WTC11 (cell line): ENCODE results near the gene FSD2. TPM values are rescaled to one million over a fixed set of nuclear protein-coding genes. Genes with fewer than 3 reads are reported as not detected.

Experiments
- ATF2 ChIP-seq: sonication (generic); formaldehyde crosslinking; IDR thresholded peaks from 2 replicates; pipeline ENCODE4 v1.8.1; 2022; ENCODE audit warnings: low read depth, missing genetic modification reagents, borderline replicate concordance
- CBFB ChIP-seq: sonication (generic); formaldehyde crosslinking; IDR thresholded peaks from 2 replicates; pipeline ENCODE4 v1.8.1; 2022; ENCODE audit warnings: mild to moderate bottlenecking, low read depth, missing genetic modification reagents
- ELF4 ChIP-seq: sonication (generic); formaldehyde crosslinking; IDR thresholded peaks from 2 replicates; pipeline ENCODE4 v1.8.1; 2022; ENCODE audit warnings: low read depth, mild to moderate bottlenecking, moderate library complexity, missing genetic modification reagents
- ESRRA ChIP-seq: sonication (generic); formaldehyde crosslinking; IDR thresholded peaks from 2 replicates; pipeline ENCODE4 v1.8.1; 2022; ENCODE audit warnings: mild to moderate bottlenecking, missing genetic modification reagents, borderline replicate concordance
- ETV6 ChIP-seq: sonication (generic); formaldehyde crosslinking; IDR thresholded peaks from 2 replicates; pipeline ENCODE4 v1.8.1; 2022; ENCODE audit warnings: mild to moderate bottlenecking, missing genetic modification reagents
- FOXP1 ChIP-seq: sonication (generic); formaldehyde crosslinking; IDR thresholded peaks from 2 replicates; pipeline ENCODE4 v1.8.0; 2022; ENCODE audit warnings: missing genetic modification reagents, mild to moderate bottlenecking, moderate library complexity, borderline replicate concordance
- IRF1 ChIP-seq: sonication (generic); formaldehyde crosslinking; IDR thresholded peaks from 2 replicates; pipeline ENCODE4 v1.8.0; 2023; ENCODE audit warnings: missing genetic modification reagents
- JUN ChIP-seq: sonication (generic); formaldehyde crosslinking; IDR thresholded peaks from 2 replicates; pipeline ENCODE4 v1.8.0; 2023; ENCODE audit warnings: mild to moderate bottlenecking, missing genetic modification reagents
- SMAD3 ChIP-seq: sonication (generic); formaldehyde crosslinking; IDR thresholded peaks from 2 replicates; pipeline ENCODE4 v1.8.0; 2022; ENCODE audit warnings: missing genetic modification reagents, mild to moderate bottlenecking, borderline replicate concordance
- SOX15 ChIP-seq: fragments of 250-450 bp; sonication (Bioruptor Pico); IDR thresholded peaks from 2 replicates; pipeline ENCODE4 v1.9.0; 2021; ENCODE audit warnings: mild to moderate bottlenecking
- TCF7 ChIP-seq: sonication (generic); formaldehyde crosslinking; IDR thresholded peaks from 2 replicates; pipeline ENCODE4 v1.8.0; 2022; ENCODE audit warnings: mild to moderate bottlenecking, low read depth, missing genetic modification reagents, moderate library complexity
- ZBTB21 ChIP-seq: sonication (generic); formaldehyde crosslinking; IDR thresholded peaks from 2 replicates; pipeline ENCODE4 v1.8.1; 2023; ENCODE audit warnings: mild to moderate bottlenecking, missing genetic modification reagents, borderline replicate concordance
- ZNF121 ChIP-seq: sonication (generic); formaldehyde crosslinking; IDR thresholded peaks from 2 replicates; pipeline ENCODE4 v1.8.0; 2023; ENCODE audit warnings: missing genetic modification reagents
- ZNF263 ChIP-seq: sonication (generic); formaldehyde crosslinking; IDR thresholded peaks from 2 replicates; pipeline ENCODE4 v1.8.1; 2022; ENCODE audit warnings: low read depth, mild to moderate bottlenecking, moderate library complexity, missing genetic modification reagents
- total RNA-seq: library from RNA; stranded (reverse); gene quantifications from 3 replicates; pipeline ENCODE4 v1.2.3, GENCODE V29; 2021
- TF ChIP-seq, protein P1 (sequence below): sonication (generic); formaldehyde crosslinking; IDR thresholded peaks from 2 replicates; pipeline ENCODE4 v1.8.1; 2023; ENCODE audit warnings: mild to moderate bottlenecking, moderate library complexity, missing genetic modification reagents
- TF ChIP-seq, protein P2 (sequence below): sonication (generic); formaldehyde crosslinking; IDR thresholded peaks from 2 replicates; pipeline ENCODE4 v1.8.1; 2022; ENCODE audit warnings: mild to moderate bottlenecking, moderate library complexity, missing genetic modification reagents
- TF ChIP-seq, protein P3 (sequence below): sonication (generic); formaldehyde crosslinking; IDR thresholded peaks from 2 replicates; pipeline ENCODE4 v1.8.0; 2022; ENCODE audit warnings: mild to moderate bottlenecking, missing genetic modification reagents
- TF ChIP-seq, protein P4 (sequence below): sonication (generic); formaldehyde crosslinking; IDR thresholded peaks from 2 replicates; pipeline ENCODE4 v1.8.0; 2023; ENCODE audit warnings: missing genetic modification reagents, mild to moderate bottlenecking, borderline replicate concordance

Gene FSD2
- total RNA-seq, 1 experiment from 2014 or later = not detected

DNA sequence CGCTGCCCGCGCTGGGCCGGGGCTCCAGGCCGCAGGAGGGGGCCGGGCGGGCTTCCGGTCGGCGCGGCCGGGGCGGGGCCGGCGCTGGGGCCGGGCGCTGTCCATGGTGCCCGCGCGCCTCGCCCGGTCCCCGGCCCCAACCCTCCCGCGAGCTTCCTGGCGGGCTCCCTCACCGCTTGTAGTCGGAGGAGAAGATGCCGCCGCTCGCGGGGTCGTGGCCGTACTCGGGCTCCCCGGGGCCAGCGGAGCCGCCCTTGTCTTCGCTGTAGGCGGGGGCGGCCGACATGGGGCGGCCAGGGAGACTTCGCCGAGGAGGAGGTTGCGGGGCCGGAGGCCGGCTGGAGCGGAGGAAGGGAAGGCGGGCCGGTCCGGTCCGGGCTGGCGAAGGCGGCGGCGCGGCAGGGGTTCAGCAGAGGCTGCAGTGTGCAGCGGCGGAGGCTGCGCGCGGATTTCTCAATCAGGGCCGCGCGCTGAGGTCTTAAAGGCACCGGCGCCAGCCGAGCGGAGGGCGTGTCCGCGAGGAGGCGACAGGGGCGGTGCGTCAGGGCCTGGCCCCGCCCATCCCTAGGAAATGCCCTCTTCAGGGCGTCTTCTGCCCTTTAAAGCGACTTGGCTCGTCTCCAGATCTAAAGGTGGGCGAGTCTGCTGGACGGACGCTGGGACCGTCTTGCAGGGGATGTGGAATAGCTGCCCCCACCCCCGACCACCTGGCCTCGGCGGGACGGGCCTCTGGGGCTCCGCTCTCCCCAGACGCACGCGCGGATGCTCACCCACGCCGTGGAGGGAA, 96.3 kb downstream of the FSD2 start, which contains the start of gene AP3B2 (continued):
- TF ChIP-seq, protein P1, sequence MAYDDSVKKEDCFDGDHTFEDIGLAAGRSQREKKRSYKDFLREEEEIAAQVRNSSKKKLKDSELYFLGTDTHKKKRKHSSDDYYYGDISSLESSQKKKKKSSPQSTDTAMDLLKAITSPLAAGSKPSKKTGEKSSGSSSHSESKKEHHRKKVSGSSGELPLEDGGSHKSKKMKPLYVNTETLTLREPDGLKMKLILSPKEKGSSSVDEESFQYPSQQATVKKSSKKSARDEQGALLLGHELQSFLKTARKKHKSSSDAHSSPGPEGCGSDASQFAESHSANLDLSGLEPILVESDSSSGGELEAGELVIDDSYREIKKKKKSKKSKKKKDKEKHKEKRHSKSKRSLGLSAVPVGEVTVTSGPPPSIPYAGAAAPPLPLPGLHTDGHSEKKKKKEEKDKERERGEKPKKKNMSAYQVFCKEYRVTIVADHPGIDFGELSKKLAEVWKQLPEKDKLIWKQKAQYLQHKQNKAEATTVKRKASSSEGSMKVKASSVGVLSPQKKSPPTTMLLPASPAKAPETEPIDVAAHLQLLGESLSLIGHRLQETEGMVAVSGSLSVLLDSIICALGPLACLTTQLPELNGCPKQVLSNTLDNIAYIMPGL = peak; percentile 72; the same call in 1 of the 2 replicates
- TF ChIP-seq CBFB (CRISPR knock-in tag) (peak; percentile 88; the same call in 1 of the 2 replicates), JUN (CRISPR knock-in tag) (peak; percentile 40; the same call in 1 of the 2 replicates), ATF2 (no peak), SOX15 (CRISPR knock-in tag) (no peak), ESRRA (CRISPR knock-in tag) (peak; percentile 77), ELF4 (CRISPR knock-in tag) (0 out of 2 replicates have a peak, but pooled peaks have one; percentile 56), ZNF121 (CRISPR knock-in tag) (no peak), IRF1 (CRISPR knock-in tag) (0 out of 2 replicates have a peak, but pooled peaks have one; percentile 67), TCF7 (0 out of 2 replicates have a peak, but pooled peaks have one; percentile 77), ZBTB21 (CRISPR knock-in tag) (0 out of 2 replicates have a peak, but pooled peaks have one; percentile 76), ZNF263 (CRISPR knock-in tag) (peak; percentile 45; the same call in 1 of the 2 replicates), SMAD3 (CRISPR knock-in tag) (peak; percentile 7), FOXP1 (peak; percentile 93; the same call in 1 of the 2 replicates), ETV6 (CRISPR knock-in tag) (0 out of 2 replicates have a peak, but pooled peaks have one; percentile 17)
- TF ChIP-seq, protein P2, sequence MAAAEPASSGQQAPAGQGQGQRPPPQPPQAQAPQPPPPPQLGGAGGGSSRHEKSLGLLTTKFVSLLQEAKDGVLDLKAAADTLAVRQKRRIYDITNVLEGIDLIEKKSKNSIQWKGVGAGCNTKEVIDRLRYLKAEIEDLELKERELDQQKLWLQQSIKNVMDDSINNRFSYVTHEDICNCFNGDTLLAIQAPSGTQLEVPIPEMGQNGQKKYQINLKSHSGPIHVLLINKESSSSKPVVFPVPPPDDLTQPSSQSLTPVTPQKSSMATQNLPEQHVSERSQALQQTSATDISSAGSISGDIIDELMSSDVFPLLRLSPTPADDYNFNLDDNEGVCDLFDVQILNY (CRISPR knock-in tag) = peak; percentile 60
- TF ChIP-seq, protein P3, sequence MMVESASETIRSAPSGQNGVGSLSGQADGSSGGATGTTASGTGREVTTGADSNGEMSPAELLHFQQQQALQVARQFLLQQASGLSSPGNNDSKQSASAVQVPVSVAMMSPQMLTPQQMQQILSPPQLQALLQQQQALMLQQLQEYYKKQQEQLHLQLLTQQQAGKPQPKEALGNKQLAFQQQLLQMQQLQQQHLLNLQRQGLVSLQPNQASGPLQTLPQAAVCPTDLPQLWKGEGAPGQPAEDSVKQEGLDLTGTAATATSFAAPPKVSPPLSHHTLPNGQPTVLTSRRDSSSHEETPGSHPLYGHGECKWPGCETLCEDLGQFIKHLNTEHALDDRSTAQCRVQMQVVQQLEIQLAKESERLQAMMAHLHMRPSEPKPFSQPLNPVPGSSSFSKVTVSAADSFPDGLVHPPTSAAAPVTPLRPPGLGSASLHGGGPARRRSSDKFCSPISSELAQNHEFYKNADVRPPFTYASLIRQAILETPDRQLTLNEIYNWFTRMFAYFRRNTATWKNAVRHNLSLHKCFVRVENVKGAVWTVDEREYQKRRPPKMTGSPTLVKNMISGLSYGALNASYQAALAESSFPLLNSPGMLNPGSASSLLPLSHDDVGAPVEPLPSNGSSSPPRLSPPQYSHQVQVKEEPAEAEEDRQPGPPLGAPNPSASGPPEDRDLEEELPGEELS (CRISPR knock-in tag) = 0 out of 2 replicates have a peak, but pooled peaks have one; percentile 69
- TF ChIP-seq, protein P4, sequence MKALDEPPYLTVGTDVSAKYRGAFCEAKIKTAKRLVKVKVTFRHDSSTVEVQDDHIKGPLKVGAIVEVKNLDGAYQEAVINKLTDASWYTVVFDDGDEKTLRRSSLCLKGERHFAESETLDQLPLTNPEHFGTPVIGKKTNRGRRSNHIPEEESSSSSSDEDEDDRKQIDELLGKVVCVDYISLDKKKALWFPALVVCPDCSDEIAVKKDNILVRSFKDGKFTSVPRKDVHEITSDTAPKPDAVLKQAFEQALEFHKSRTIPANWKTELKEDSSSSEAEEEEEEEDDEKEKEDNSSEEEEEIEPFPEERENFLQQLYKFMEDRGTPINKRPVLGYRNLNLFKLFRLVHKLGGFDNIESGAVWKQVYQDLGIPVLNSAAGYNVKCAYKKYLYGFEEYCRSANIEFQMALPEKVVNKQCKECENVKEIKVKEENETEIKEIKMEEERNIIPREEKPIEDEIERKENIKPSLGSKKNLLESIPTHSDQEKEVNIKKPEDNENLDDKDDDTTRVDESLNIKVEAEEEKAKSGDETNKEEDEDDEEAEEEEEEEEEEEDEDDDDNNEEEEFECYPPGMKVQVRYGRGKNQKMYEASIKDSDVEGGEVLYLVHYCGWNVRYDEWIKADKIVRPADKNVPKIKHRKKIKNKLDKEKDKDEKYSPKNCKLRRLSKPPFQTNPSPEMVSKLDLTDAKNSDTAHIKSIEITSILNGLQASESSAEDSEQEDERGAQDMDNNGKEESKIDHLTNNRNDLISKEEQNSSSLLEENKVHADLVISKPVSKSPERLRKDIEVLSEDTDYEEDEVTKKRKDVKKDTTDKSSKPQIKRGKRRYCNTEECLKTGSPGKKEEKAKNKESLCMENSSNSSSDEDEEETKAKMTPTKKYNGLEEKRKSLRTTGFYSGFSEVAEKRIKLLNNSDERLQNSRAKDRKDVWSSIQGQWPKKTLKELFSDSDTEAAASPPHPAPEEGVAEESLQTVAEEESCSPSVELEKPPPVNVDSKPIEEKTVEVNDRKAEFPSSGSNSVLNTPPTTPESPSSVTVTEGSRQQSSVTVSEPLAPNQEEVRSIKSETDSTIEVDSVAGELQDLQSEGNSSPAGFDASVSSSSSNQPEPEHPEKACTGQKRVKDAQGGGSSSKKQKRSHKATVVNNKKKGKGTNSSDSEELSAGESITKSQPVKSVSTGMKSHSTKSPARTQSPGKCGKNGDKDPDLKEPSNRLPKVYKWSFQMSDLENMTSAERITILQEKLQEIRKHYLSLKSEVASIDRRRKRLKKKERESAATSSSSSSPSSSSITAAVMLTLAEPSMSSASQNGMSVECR (CRISPR knock-in tag) = peak; percentile 25; the same call in 1 of the 2 replicates
